ENCODE measurements around the gene PRCD. TPM values are rescaled to one million over a fixed set of nuclear protein-coding genes. Genes with fewer than 3 reads are reported as not detected.

Gene PRCD
- total RNA-seq, 1 donor from 2014 or later, result 5.3 TPM

GRCh38 chr17:76573096-76573495 is 33.3 kb downstream of the PRCD start:
- CTCF ChIA-PET, result no interaction called here
- TF ChIP-seq, protein P1, sequence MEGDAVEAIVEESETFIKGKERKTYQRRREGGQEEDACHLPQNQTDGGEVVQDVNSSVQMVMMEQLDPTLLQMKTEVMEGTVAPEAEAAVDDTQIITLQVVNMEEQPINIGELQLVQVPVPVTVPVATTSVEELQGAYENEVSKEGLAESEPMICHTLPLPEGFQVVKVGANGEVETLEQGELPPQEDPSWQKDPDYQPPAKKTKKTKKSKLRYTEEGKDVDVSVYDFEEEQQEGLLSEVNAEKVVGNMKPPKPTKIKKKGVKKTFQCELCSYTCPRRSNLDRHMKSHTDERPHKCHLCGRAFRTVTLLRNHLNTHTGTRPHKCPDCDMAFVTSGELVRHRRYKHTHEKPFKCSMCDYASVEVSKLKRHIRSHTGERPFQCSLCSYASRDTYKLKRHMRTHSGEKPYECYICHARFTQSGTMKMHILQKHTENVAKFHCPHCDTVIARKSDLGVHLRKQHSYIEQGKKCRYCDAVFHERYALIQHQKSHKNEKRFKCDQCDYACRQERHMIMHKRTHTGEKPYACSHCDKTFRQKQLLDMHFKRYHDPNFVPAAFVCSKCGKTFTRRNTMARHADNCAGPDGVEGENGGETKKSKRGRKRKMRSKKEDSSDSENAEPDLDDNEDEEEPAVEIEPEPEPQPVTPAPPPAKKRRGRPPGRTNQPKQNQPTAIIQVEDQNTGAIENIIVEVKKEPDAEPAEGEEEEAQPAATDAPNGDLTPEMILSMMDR (IDR thresholded peaks at IDR 0.05), result no peak
- no peak overlapping the region for H3K4me3 Mint-ChIP-seq
- H3K9me3 Mint-ChIP-seq, result no peaks in the 10 kb centered on the region
- ATAC-seq (ENCODE audit: low read depth), result no peak
- H3K4me1 Mint-ChIP-seq, result peaks cover 8% of the 10 kb centered on the region
- intact Hi-C loops (cut with micrococcal nuclease), result no loop called here
- no peaks in the 10 kb centered on the region for H3K36me3 Mint-ChIP-seq (ENCODE audit: low read depth)
- no peaks in the 10 kb centered on the region for H3K27me3 Mint-ChIP-seq
- POLR2A ChIA-PET, result no interaction called here
- H3K27ac Mint-ChIP-seq, result no peak overlapping the region
- no peak for DNase-seq

DNA sequence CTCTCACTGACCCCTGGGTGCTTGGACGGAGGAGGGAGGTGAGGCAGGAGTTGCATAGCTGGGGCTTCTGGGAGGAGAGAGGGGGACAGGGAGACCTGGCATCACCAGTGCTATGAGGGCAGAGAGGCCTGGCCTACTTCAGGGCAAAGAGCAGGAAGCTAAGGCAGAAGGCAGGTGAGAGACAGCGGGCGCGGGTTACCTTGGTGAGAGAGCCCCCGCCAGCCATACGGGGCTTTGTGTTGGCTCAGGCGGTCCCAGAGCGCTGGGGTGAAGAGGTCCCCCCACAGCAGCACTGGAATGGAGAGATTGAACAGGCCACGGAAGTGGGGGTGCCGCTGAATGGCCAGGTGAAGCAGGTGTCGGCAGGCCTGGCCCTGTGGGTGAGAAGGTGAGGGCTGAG is 34.3 kb downstream of the PRCD start:
- TF ChIP-seq, protein P1 (IDR thresholded peaks at IDR 0.05), result no peak
- Mint-ChIP-seq H3K4me3 (no peak overlapping the region), H3K27ac (no peak overlapping the region), H3K27me3 (no peaks in the 10 kb centered on the region), H3K36me3 (ENCODE audit: low read depth) (no peaks in the 10 kb centered on the region), H3K9me3 (no peaks in the 10 kb centered on the region), H3K4me1 (peaks cover 2% of the 10 kb centered on the region)
- POLR2A ChIA-PET, result no interaction called here
- DNase-seq (no peak), ATAC-seq (ENCODE audit: low read depth) (no peak)
- intact Hi-C loops (cut with micrococcal nuclease), result no loop called here
- CTCF ChIA-PET, result no interaction called here

GRCh38 chr17:76575570-76575969 is 35.7 kb downstream of the PRCD start:
- Mint-ChIP-seq H3K27me3 (no peaks in the 10 kb centered on the region), H3K4me3 (no peak overlapping the region), H3K27ac (no peak overlapping the region), H3K4me1 (peaks cover 4% of the 10 kb centered on the region), H3K9me3 (no peaks in the 10 kb centered on the region), H3K36me3 (ENCODE audit: low read depth) (no peaks in the 10 kb centered on the region)
- CTCF ChIA-PET, result interaction anchor here (1.1 kb wide), 1 partner anchor 48 kb away, joined by 3 read pairs; no protein-coding TSS in a partner anchor
- ATAC-seq (ENCODE audit: low read depth) (no peak), DNase-seq (no peak)
- POLR2A ChIA-PET, result no interaction called here
- TF ChIP-seq, protein P1 (IDR thresholded peaks at IDR 0.05), result no peak
- intact Hi-C loops (cut with micrococcal nuclease), result no loop called here

- no peaks in the 10 kb centered on the region for H3K27me3 Mint-ChIP-seq
- TF ChIP-seq, protein P1 (IDR thresholded peaks at IDR 0.05), result no peak
- H3K4me3 Mint-ChIP-seq, result no peak overlapping the region
- ChIA-PET CTCF (no interaction called here), POLR2A (no interaction called here)
- no peak overlapping the region for H3K27ac Mint-ChIP-seq
- peaks cover 4% of the 10 kb centered on the region for H3K4me1 Mint-ChIP-seq
- H3K36me3 Mint-ChIP-seq (ENCODE audit: low read depth), result no peaks in the 10 kb centered on the region
- DNase-seq, result no peak
- no peaks in the 10 kb centered on the region for H3K9me3 Mint-ChIP-seq
- intact Hi-C loops (cut with micrococcal nuclease), result no loop called here
- no peak for ATAC-seq (ENCODE audit: low read depth)
Observed at GRCh38 chr17:76576189-76576588, 36.3 kb downstream of the PRCD start.

DNA sequence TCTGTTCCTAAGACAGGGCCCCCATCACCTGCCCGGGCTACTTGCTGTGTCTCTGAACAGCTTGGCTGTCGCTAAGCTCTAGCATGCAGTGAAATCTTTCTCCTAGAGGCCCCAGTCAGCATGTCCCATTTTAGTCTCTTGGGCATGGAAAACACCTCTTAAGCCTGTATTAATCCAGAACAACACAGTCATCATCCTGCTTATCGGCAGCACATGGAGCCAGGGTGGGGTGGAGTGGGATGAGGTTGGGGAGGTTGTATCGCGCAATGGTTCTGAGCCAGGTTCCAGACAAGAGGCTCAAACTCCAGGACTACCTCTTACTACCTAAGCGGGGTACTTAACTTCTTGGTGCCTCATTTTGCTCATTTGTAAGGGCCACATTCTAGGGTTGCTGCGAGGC is 38.0 kb downstream of the PRCD start:
- intact Hi-C loops (cut with micrococcal nuclease), result no loop called here
- ChIA-PET POLR2A (interaction anchor here (0.6 to 0.7 kb wide), 3 partner anchors 11 to 96 kb away, joined by 3 to 12 read pairs (median 9); no protein-coding TSS in a partner anchor), CTCF (no interaction called here)
- H3K27ac Mint-ChIP-seq, result no peak overlapping the region
- peaks cover 4% of the 10 kb centered on the region for H3K4me1 Mint-ChIP-seq
- TF ChIP-seq, protein P1 (IDR thresholded peaks at IDR 0.05), result no peak
- H3K27me3 Mint-ChIP-seq, result peaks cover 5% of the 10 kb centered on the region
- H3K36me3 Mint-ChIP-seq (ENCODE audit: low read depth), result no peaks in the 10 kb centered on the region
- H3K9me3 Mint-ChIP-seq, result no peaks in the 10 kb centered on the region
- no peak for DNase-seq
- no peak overlapping the region for H3K4me3 Mint-ChIP-seq
- no peak for ATAC-seq (ENCODE audit: low read depth)

Measured in activated B cell treated with CpG ODN at 0.5 μM for 24 hours (primary cell).